K562 (cell line): ENCODE data around the gene ARHGEF18. TPM values are rescaled to one million over a fixed set of nuclear protein-coding genes. Genes with fewer than 3 reads are reported as not detected.

Experiments
- ATF3 ChIP-seq, 2 experiments: fragments of 450-650 bp in 1 of 2; sonication (generic) in 1 of 2; formaldehyde crosslinking in 1 of 2; IDR thresholded peaks in 1 of 2; conservative IDR thresholded peaks in 1 of 2; 2 replicates each; pipeline versions ENCODE4 v1.6.1 to v1.8.1; 2016 to 2023; ENCODE audit warnings: mild to moderate bottlenecking in 2 of 2, moderate library complexity in 2 of 2, inconsistent platforms in 1 of 2, missing genetic modification reagents in 1 of 2
- EHMT2 ChIP-seq: fragments of 450-650 bp; IDR thresholded peaks from 2 replicates; pipeline ENCODE4 v1.6.1; 2018; ENCODE audit warnings: antibody characterized with exemption
- FIP1L1 ChIP-seq: fragments of 200-400 bp; formaldehyde crosslinking; IDR thresholded peaks from 2 replicates; pipeline ENCODE4 v1.6.1; 2018; ENCODE audit warnings: mild to moderate bottlenecking, low read depth, low read length; ENCODE audit not compliant: poor library complexity, severe bottlenecking
- KHSRP ChIP-seq: fragments of 450-650 bp; IDR thresholded peaks from 2 replicates; pipeline ENCODE4 v1.6.1; 2017
- MEIS2 ChIP-seq: fragments of 450-650 bp; IDR thresholded peaks from 2 replicates; pipeline ENCODE4 v1.6.1; 2014; ENCODE audit warnings: mild to moderate bottlenecking; ENCODE audit not compliant: partially characterized antibody
- POLR2G ChIP-seq: fragments of 200-400 bp; formaldehyde crosslinking; IDR thresholded peaks from 2 replicates; pipeline ENCODE4 v1.6.1; 2017; ENCODE audit warnings: low read depth, mild to moderate bottlenecking, antibody characterized with exemption, low read length, moderate library complexity
- RB1 ChIP-seq: fragments of 450-650 bp; IDR thresholded peaks from 2 replicates; pipeline ENCODE4 v1.6.1; 2017; ENCODE audit warnings: low read depth, mild to moderate bottlenecking
- RBFOX2 ChIP-seq: fragments of 200-400 bp; formaldehyde crosslinking; IDR thresholded peaks from 2 replicates; pipeline ENCODE4 v1.6.1; 2017; ENCODE audit warnings: low read depth, mild to moderate bottlenecking, low read length, moderate library complexity
- RBM17 ChIP-seq: fragments of 200-400 bp; formaldehyde crosslinking; IDR thresholded peaks from 2 replicates; pipeline ENCODE4 v1.6.1; 2017; ENCODE audit warnings: low read depth, mild to moderate bottlenecking, low read length, borderline replicate concordance
- SMARCA5 ChIP-seq: fragments of 450-650 bp; IDR thresholded peaks from 2 replicates; pipeline ENCODE4 v1.6.1; 2016
- TARDBP ChIP-seq: fragments of 450-650 bp; IDR thresholded peaks from 2 replicates; pipeline ENCODE4 v1.6.1; 2016
- WHSC1 ChIP-seq: IDR thresholded peaks from one replicate; pipeline ENCODE4 v1.6.1; 2012; ENCODE audit warnings: low read length, control low read depth, inconsistent platforms
- ZBTB17 ChIP-seq: fragments of 450-650 bp; formaldehyde crosslinking; IDR thresholded peaks from 2 replicates; pipeline ENCODE4 v1.4.0; 2020; ENCODE audit warnings: mild to moderate bottlenecking
- ZBTB7A ChIP-seq: IDR thresholded peaks from 2 replicates; pipeline ENCODE4 v1.6.1; 2011; ENCODE audit warnings: low read depth, mild to moderate bottlenecking, low read length, moderate library complexity, borderline replicate concordance; ENCODE audit not compliant: control insufficient read depth
- ZFPM2 ChIP-seq: fragments of 250-450 bp; sonication (Bioruptor Pico); IDR thresholded peaks from 2 replicates; pipeline ENCODE4 v1.5.1; 2022; ENCODE audit warnings: mild to moderate bottlenecking
- ZNF277 ChIP-seq: fragments of 250-450 bp; sonication (Bioruptor Pico); IDR thresholded peaks from 2 replicates; pipeline ENCODE4 v1.8.0; 2022; ENCODE audit warnings: inconsistent platforms, mild to moderate bottlenecking, moderate library complexity, borderline replicate concordance
- ZNF449 ChIP-seq: fragments of 250-450 bp; sonication (Bioruptor Pico); IDR thresholded peaks from 2 replicates; pipeline ENCODE4 v1.8.0; 2022; ENCODE audit warnings: moderate library complexity, mild to moderate bottlenecking, inconsistent platforms
- polyA plus RNA-seq, 8 experiments: library from polyadenylated mRNA; depleted of rRNA in 4 of 8; stranded (reverse) in 5 of 8; unstranded in 3 of 8; fragments of >200 nt; fragmentation: Nextera tagmentation in 2 of 8; fragmentation: Illumina TruSeq in 1 of 8; extraction: Ambion mirVana in 2 of 8; extraction: Trizol in 1 of 8; gene quantifications; 2 replicates each; pipeline versions ENCODE4 v1.2.1 to v1.2.3, GENCODE V29; 2011 to 2014; ENCODE audit warnings: inconsistent platforms in 1 of 8, missing spikeins in 1 of 8
- total RNA-seq, 7 experiments: library from RNA; depleted of rRNA in 6 of 7; stranded (reverse); fragments of >200 nt in 6 of 7; fragmentation: Illumina TruSeq in 2 of 7; extraction: Trizol in 2 of 7; gene quantifications; 2 replicates each; pipeline versions ENCODE4 v1.2.1 to v1.2.3, GENCODE V29; 2011 to 2021; ENCODE audit warnings: low replicate concordance in 1 of 7
- TF ChIP-seq, protein P1 (sequence below), 3 experiments: fragments of 200-800 bp in 1 of 3; sonication (Bioruptor generic) in 1 of 3; sonication (generic) in 1 of 3; formaldehyde crosslinking in 1 of 3; IDR thresholded peaks; 2 replicates each; pipeline versions ENCODE4 v1.6.1 to v1.8.0; 2016 to 2022; ENCODE audit warnings: mild to moderate bottlenecking in 2 of 3, missing compliant biosample characterization in 2 of 3, missing genetic modification characterization in 2 of 3, missing genetic modification reagents in 1 of 3
- TF ChIP-seq, protein P2 (sequence below): sonication (generic); formaldehyde crosslinking; IDR thresholded peaks from 2 replicates; pipeline ENCODE4 v1.9.0; 2022; ENCODE audit warnings: mild to moderate bottlenecking, missing genetic modification reagents

ARHGEF18 gene
- total and polyA plus RNA-seq, 9 of the 15 experiments (the other 6 are each of a cell fraction or from before 2014, with no cell fraction given): 0.04 to 16.5 (median 4.5) TPM

DNA sequence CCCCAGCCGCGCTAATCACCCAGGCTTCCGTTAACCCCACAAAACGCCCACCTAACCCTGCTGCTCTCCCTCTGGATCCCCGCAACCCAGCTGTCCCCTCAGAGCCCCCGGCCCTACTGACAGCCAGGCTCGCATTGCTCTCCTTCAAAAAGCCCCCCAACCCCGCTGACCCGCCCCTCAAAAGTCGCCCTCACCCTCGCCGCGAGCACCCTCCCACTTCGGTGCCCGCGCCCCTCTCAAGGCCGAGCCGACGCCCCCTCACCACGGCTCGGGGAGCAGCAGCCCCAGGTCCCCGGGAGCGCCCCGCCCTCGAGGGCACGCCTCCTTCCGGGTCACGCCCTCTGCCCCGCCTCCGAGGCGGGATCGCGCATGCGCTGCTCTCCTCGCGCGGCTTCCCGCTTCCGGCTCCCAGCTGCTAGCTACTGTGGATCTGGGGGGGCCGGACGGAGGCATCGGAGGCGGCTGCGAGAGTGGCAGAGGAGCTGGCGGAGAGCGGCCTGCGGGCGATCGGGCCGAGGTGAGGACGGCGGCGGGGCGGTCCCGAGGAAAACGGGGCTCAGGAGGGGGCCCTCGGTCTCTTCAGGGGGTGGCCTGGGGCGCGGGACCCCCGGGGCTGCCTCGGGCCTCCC lies 46.1 kb downstream of the ARHGEF18 start (continued):
- no peak for TF ChIP-seq ZNF277 (CRISPR knock-in tag)
- 0 out of 2 replicates have a peak, but pooled peaks have one; percentile 12 for TF ChIP-seq SMARCA5
- TF ChIP-seq RBM17: no peak
- no peak for TF ChIP-seq ZFPM2 (CRISPR knock-in tag)
- TF ChIP-seq KHSRP: no peak
- TF ChIP-seq, protein P1, sequence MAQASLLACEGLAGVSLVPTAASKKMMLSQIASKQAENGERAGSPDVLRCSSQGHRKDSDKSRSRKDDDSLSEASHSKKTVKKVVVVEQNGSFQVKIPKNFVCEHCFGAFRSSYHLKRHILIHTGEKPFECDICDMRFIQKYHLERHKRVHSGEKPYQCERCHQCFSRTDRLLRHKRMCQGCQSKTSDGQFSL (CRISPR knock-in tag; IDR thresholded peaks at IDR 0.05): peak; percentile 76
- TF ChIP-seq, protein P1 (tag; IDR thresholded peaks at IDR 0.05): 0 out of 4 replicates have a peak, but pooled peaks of 1 of the 2 experiments have one; percentile 17
- peak; percentile 55 for TF ChIP-seq FIP1L1
- no peak for TF ChIP-seq EHMT2
- peak; percentile 86 for TF ChIP-seq POLR2G
- no peak for TF ChIP-seq ZNF449 (CRISPR knock-in tag)
- peak; percentile 83 for TF ChIP-seq RBFOX2
- no peak for TF ChIP-seq TARDBP
- TF ChIP-seq ZBTB17 (CRISPR knock-in tag): no peak
- TF ChIP-seq RB1: peak; percentile 70; the same call in 1 of the 2 replicates
- no peak for TF ChIP-seq WHSC1
- peak; percentile 71 for TF ChIP-seq MEIS2
- TF ChIP-seq, protein P2, sequence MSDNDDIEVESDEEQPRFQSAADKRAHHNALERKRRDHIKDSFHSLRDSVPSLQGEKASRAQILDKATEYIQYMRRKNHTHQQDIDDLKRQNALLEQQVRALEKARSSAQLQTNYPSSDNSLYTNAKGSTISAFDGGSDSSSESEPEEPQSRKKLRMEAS (CRISPR knock-in tag): 0 out of 2 replicates have a peak, but pooled peaks have one; percentile 28
- TF ChIP-seq ZBTB7A: peak; percentile 81
- TF ChIP-seq ATF3 (IDR thresholded peaks at IDR 0.05): no peak
- no peak for TF ChIP-seq ATF3 (CRISPR knock-in tag; conservative IDR thresholded peaks at IDR 0.05)
